IPS-18c (cell line): ENCODE measurements around the gene IL33.

ENCODE experiments used
- H3K4me3 ChIP-seq: 2 replicates; pipeline ENCODE4 v1.7.0; 2013; ENCODE audit warnings: low read depth, mild to moderate bottlenecking, low read length, moderate library complexity; ENCODE audit not compliant: insufficient read depth
- H3K9me3 ChIP-seq: one replicate; pipeline ENCODE4 v1.6.1; 2013; ENCODE audit warnings: mild to moderate bottlenecking, low read length, moderate library complexity; ENCODE audit not compliant: control insufficient read depth, insufficient read depth

The IL33 gene

GRCh38 chr9:6209966-6210365 lies 5.6 kb upstream of the IL33 start:
- no peak overlapping the region for H3K4me3 ChIP-seq
- no peaks in the 10 kb centered on the region for H3K9me3 ChIP-seq

- Histone ChIP-seq H3K9me3 (no peaks in the 10 kb centered on the region), H3K4me3 (no peak overlapping the region)
Observed at GRCh38 chr9:6212722-6213375, 2.8 kb upstream of the IL33 start.

GRCh38 chr9:6214434-6214833 lies 1.2 kb upstream of the IL33 start:
- Histone ChIP-seq H3K4me3 (no peak overlapping the region), H3K9me3 (no peaks in the 10 kb centered on the region)

- Histone ChIP-seq H3K4me3 (no peak overlapping the region), H3K9me3 (no peaks in the 10 kb centered on the region)
Observed at GRCh38 chr9:6214903-6215302, 704 bp upstream of the IL33 start.

GRCh38 chr9:6216002-6216401 lies 395 bp downstream of the IL33 start:
- Histone ChIP-seq H3K9me3 (no peaks in the 10 kb centered on the region), H3K4me3 (no peak overlapping the region)

- H3K9me3 ChIP-seq: no peaks in the 10 kb centered on the region
- H3K4me3 ChIP-seq: no peak overlapping the region
Observed at GRCh38 chr9:6216951-6217350, 1.3 kb downstream of the IL33 start.

GRCh38 chr9:6218099-6218502 lies 2.5 kb downstream of the IL33 start:
- no peak overlapping the region for H3K4me3 ChIP-seq
- H3K9me3 ChIP-seq: no peaks in the 10 kb centered on the region

GRCh38 chr9:6219040-6219439 lies 3.4 kb downstream of the IL33 start:
- Histone ChIP-seq H3K9me3 (no peaks in the 10 kb centered on the region), H3K4me3 (no peak overlapping the region)

GRCh38 chr9:6219981-6220380 lies 4.4 kb downstream of the IL33 start:
- H3K4me3 ChIP-seq: no peak overlapping the region
- no peaks in the 10 kb centered on the region for H3K9me3 ChIP-seq

- no peaks in the 10 kb centered on the region for H3K9me3 ChIP-seq
- H3K4me3 ChIP-seq: no peak overlapping the region
Observed at GRCh38 chr9:6224393-6225154, 9.0 kb downstream of the IL33 start.

GRCh38 chr9:6226696-6227095 lies 11.1 kb downstream of the IL33 start:
- Histone ChIP-seq H3K9me3 (no peaks in the 10 kb centered on the region), H3K4me3 (no peak overlapping the region)

GRCh38 chr9:6229186-6229585 lies 13.6 kb downstream of the IL33 start:
- H3K9me3 ChIP-seq: no peaks in the 10 kb centered on the region
- H3K4me3 ChIP-seq: no peak overlapping the region

GRCh38 chr9:6229619-6230018 lies 14.0 kb downstream of the IL33 start:
- H3K4me3 ChIP-seq: no peak overlapping the region
- no peaks in the 10 kb centered on the region for H3K9me3 ChIP-seq

GRCh38 chr9:6230037-6230780 lies 14.6 kb downstream of the IL33 start:
- H3K9me3 ChIP-seq: no peaks in the 10 kb centered on the region
- no peak overlapping the region for H3K4me3 ChIP-seq

GRCh38 chr9:6232336-6232945 lies 16.8 kb downstream of the IL33 start:
- no peak overlapping the region for H3K4me3 ChIP-seq

GRCh38 chr9:6234014-6234413 lies 18.4 kb downstream of the IL33 start:
- Histone ChIP-seq H3K9me3 (no peaks in the 10 kb centered on the region), H3K4me3 (no peak overlapping the region)

More at GRCh38 chr9:6232336-6232945, 16.8 kb downstream of the IL33 start:
- H3K9me3 ChIP-seq: no peaks in the 10 kb centered on the region

GRCh38 chr9:6237267-6237666 lies 21.7 kb downstream of the IL33 start:
- Histone ChIP-seq H3K9me3 (no peaks in the 10 kb centered on the region), H3K4me3 (no peak overlapping the region)

- H3K4me3 ChIP-seq: no peak overlapping the region
- H3K9me3 ChIP-seq: no peaks in the 10 kb centered on the region
Observed at GRCh38 chr9:6239048-6239461, 23.4 kb downstream of the IL33 start.
